Prostate gland (tissue), 2 donors: ENCODE measurements around the gene PPP2R5D.

Source experiments
- CTCF ChIP-seq, 4 experiments: fragments of 200-600 bp in 2 of 4; fragments of 450-650 bp in 2 of 4; sonication (generic) in 2 of 4; IDR thresholded peaks; 1 replicate in 3 of 4; 2 replicates in 1 of 4; pipeline ENCODE4 v1.5.1; 2016 to 2019; ENCODE audit warnings: antibody characterized with exemption in 4 of 4, mild to moderate bottlenecking in 2 of 4, moderate library complexity in 2 of 4
- POLR2A ChIP-seq: fragments of 450-650 bp; IDR thresholded peaks from one replicate; pipeline ENCODE4 v1.6.1; 2016; ENCODE audit warnings: antibody characterized with exemption, mild to moderate bottlenecking

- TF ChIP-seq POLR2A, result no peak
- no peak for TF ChIP-seq CTCF (IDR thresholded peaks at IDR 0.05)
These were observed 34.8 kb downstream of the PPP2R5D start for GRCh38 chr6:43019152-43019551.
